Neural progenitor cell (in vitro differentiated cells): ENCODE measurements around the gene HNRNPR. TPM values are rescaled to one million over a fixed set of nuclear protein-coding genes. Genes with fewer than 3 reads are reported as not detected.
A peak's percentile ranks its signal among the peaks of the same experiment; 100 is the strongest.

Experiments used
- DNase-seq: peaks from one replicate; pipeline ENCODE4 v3.0.0-alpha.2; 2016; ENCODE audit warnings: low spot score
- H2AFZ ChIP-seq: fragments of 200-600 bp; sonication (generic); replicated peaks from 2 replicates; pipeline ENCODE4 v1.6.1; 2016; ENCODE audit warnings: antibody characterized with exemption
- H3F3A ChIP-seq: fragments of 200-600 bp; sonication (generic); 2 replicates; pipeline ENCODE4 v1.6.1; 2016; ENCODE audit warnings: antibody characterized with exemption, low read depth
- H3K27ac ChIP-seq: fragments of 200-600 bp; sonication (generic); 2 replicates; pipeline ENCODE4 v1.5.1; 2016; ENCODE audit warnings: mild to moderate bottlenecking
- H3K27me3 ChIP-seq: fragments of 200-600 bp; sonication (generic); 2 replicates; pipeline ENCODE4 v1.6.1; 2016; ENCODE audit warnings: mild to moderate bottlenecking, moderate library complexity
- H3K36me3 ChIP-seq: fragments of 200-600 bp; sonication (generic); 2 replicates; pipeline ENCODE4 v1.5.1; 2016
- H3K4me1 ChIP-seq: fragments of 200-600 bp; sonication (generic); 2 replicates; pipeline ENCODE4 v1.6.1; 2016; ENCODE audit warnings: mixed run types
- H3K4me2 ChIP-seq: fragments of 200-600 bp; sonication (generic); 2 replicates; pipeline ENCODE4 v1.6.1; 2016
- H3K4me3 ChIP-seq: fragments of 200-600 bp; sonication (generic); 2 replicates; pipeline ENCODE4 v1.5.1; 2016
- H3K79me2 ChIP-seq: fragments of 200-600 bp; sonication (generic); 2 replicates; pipeline ENCODE4 v1.6.1; 2016; ENCODE audit warnings: low read depth
- H3K9ac ChIP-seq: fragments of 200-600 bp; sonication (generic); 2 replicates; pipeline ENCODE4 v1.6.1; 2016
- H3K9me3 ChIP-seq: fragments of 200-600 bp; sonication (generic); 2 replicates; pipeline ENCODE4 v1.5.1; 2016; ENCODE audit warnings: low read depth
- H4K20me1 ChIP-seq: fragments of 200-600 bp; sonication (generic); 2 replicates; pipeline ENCODE4 v1.6.1; 2016; ENCODE audit warnings: low read depth
- H3K27ac Mint-ChIP-seq: 3 replicates; pipeline ENCODE4 v1.8.0; 2021; ENCODE audit warnings: mixed read lengths
- H3K27me3 Mint-ChIP-seq: 2 replicates; pipeline ENCODE4 v1.8.0; 2022; ENCODE audit warnings: low read depth, mild to moderate bottlenecking, inconsistent platforms, moderate library complexity, mixed read lengths; ENCODE audit not compliant: insufficient read depth
- H3K36me3 Mint-ChIP-seq: 3 replicates; pipeline ENCODE4 v1.8.0; 2021; ENCODE audit warnings: mixed read lengths
- H3K4me1 Mint-ChIP-seq: 3 replicates; pipeline ENCODE4 v1.8.0; 2021; ENCODE audit warnings: mixed read lengths
- H3K4me3 Mint-ChIP-seq: 3 replicates; pipeline ENCODE4 v1.8.0; 2021; ENCODE audit warnings: mild to moderate bottlenecking, moderate library complexity, mixed read lengths
- H3K9me3 Mint-ChIP-seq: 3 replicates; pipeline ENCODE4 v1.8.0; 2020; ENCODE audit warnings: mixed read lengths
- EZH2 ChIP-seq: fragments of 200-600 bp; sonication (generic); IDR thresholded peaks from 2 replicates; pipeline ENCODE4 v1.6.1; 2017; ENCODE audit warnings: antibody characterized with exemption, mild to moderate bottlenecking, moderate library complexity
- EZH2phosphoT487 ChIP-seq: fragments of 200-600 bp; sonication (generic); IDR thresholded peaks from 2 replicates; pipeline ENCODE4 v1.6.1; 2017; ENCODE audit warnings: antibody characterized with exemption
- total RNA-seq: library from RNA; depleted of rRNA; stranded (reverse); fragments of >200 nt; gene quantifications from 2 replicates; pipeline ENCODE4 v1.2.3, GENCODE V29; 2015; ENCODE audit warnings: low replicate concordance
- TF ChIP-seq, protein P1 (sequence below): fragments of 200-600 bp; sonication (generic); IDR thresholded peaks from 2 replicates; pipeline ENCODE4 v1.5.1; 2017; ENCODE audit warnings: antibody characterized with exemption, mild to moderate bottlenecking

HNRNPR gene
- total RNA-seq, 1 donor from 2014 or later: 317 TPM

DNA sequence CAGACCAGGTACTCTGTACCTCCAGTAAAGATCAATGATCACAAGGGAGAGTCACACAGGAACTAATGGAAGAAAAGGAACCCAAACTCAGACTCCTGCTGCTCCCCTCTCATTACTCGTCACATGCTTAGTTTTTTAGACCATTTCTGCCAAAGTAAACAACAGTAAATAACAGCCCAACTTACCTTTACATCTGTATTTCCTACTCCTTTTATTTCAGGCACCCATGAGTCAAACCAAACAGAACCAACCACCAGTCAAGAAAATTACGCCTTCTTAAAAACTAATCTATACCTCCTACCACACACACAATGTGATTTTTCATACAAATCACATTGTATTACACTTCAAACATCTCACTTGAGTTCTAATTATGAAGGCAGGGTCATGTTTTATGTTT is 65.4 kb downstream of the HNRNPR start:
- DNase-seq: no peak
- Histone ChIP-seq H3K9ac (no peak overlapping the region), H3K4me2 (no peak overlapping the region), H2AFZ (no peak overlapping the region), H3F3A (peaks cover 33% of the 10 kb centered on the region), H3K79me2 (no peaks in the 10 kb centered on the region), H3K27ac (no peak overlapping the region), H3K9me3 (no peaks in the 10 kb centered on the region), H4K20me1 (peaks cover 4% of the 10 kb centered on the region), H3K4me1 (no peaks in the 10 kb centered on the region), H3K27me3 (no peaks in the 10 kb centered on the region), H3K4me3 (no peak overlapping the region), H3K36me3 (peaks cover 13% of the 10 kb centered on the region)
- Mint-ChIP-seq H3K9me3 (no peaks in the 10 kb centered on the region), H3K4me3 (no peak overlapping the region), H3K4me1 (peaks cover 12% of the 10 kb centered on the region), H3K27ac (no peak overlapping the region), H3K27me3 (peaks cover 5% of the 10 kb centered on the region), H3K36me3 (peaks cover 7% of the 10 kb centered on the region)
- TF ChIP-seq EZH2phosphoT487 (no peak), EZH2 (no peak)
- TF ChIP-seq, protein P1, sequence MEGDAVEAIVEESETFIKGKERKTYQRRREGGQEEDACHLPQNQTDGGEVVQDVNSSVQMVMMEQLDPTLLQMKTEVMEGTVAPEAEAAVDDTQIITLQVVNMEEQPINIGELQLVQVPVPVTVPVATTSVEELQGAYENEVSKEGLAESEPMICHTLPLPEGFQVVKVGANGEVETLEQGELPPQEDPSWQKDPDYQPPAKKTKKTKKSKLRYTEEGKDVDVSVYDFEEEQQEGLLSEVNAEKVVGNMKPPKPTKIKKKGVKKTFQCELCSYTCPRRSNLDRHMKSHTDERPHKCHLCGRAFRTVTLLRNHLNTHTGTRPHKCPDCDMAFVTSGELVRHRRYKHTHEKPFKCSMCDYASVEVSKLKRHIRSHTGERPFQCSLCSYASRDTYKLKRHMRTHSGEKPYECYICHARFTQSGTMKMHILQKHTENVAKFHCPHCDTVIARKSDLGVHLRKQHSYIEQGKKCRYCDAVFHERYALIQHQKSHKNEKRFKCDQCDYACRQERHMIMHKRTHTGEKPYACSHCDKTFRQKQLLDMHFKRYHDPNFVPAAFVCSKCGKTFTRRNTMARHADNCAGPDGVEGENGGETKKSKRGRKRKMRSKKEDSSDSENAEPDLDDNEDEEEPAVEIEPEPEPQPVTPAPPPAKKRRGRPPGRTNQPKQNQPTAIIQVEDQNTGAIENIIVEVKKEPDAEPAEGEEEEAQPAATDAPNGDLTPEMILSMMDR: no peak

DNA sequence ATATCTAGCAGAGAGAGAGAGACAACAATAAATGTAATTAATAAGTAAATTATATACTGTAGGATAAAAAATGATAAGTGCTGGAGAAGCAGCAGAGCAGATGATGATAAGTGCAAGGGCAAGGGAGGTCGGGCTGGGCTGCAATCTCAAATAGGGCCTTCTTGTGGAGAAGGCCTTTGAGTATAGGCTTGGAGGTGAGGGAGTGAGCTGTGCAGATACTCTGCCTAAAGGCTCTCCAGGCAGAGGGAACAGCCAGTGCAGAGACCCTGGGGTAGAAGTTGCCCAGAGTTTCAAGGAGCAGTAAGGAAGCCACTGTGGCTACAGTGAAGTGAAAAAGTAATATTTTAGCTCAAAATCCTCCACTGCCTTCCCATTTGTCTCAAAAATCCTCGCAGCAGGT is 67.6 kb downstream of the HNRNPR start:
- no peak overlapping the region for H3K4me2 ChIP-seq
- no peaks in the 10 kb centered on the region for H3K27me3 ChIP-seq
- H3K36me3 Mint-ChIP-seq: peaks cover 5% of the 10 kb centered on the region
- peaks cover 4% of the 10 kb centered on the region for H4K20me1 ChIP-seq
- H3K4me1 Mint-ChIP-seq: peaks cover 12% of the 10 kb centered on the region
- H3K9me3 Mint-ChIP-seq: no peaks in the 10 kb centered on the region
- TF ChIP-seq EZH2: no peak
- TF ChIP-seq, protein P1: no peak
- no peak for TF ChIP-seq EZH2phosphoT487
- H3K4me3 Mint-ChIP-seq: no peak overlapping the region
- no peaks in the 10 kb centered on the region for H3K79me2 ChIP-seq
- no peak overlapping the region for H3K9ac ChIP-seq
- DNase-seq: no peak
- H3K36me3 ChIP-seq: peaks cover 2% of the 10 kb centered on the region
- H3K9me3 ChIP-seq: no peaks in the 10 kb centered on the region
- H3K27ac Mint-ChIP-seq: peak overlapping the region; percentile 93
- peaks cover 28% of the 10 kb centered on the region for H3F3A ChIP-seq
- H3K27ac ChIP-seq: no peak overlapping the region
- peaks cover 7% of the 10 kb centered on the region for H3K27me3 Mint-ChIP-seq
- no peak overlapping the region for H3K4me3 ChIP-seq
- no peaks in the 10 kb centered on the region for H3K4me1 ChIP-seq
- H2AFZ ChIP-seq: no peak overlapping the region

DNA sequence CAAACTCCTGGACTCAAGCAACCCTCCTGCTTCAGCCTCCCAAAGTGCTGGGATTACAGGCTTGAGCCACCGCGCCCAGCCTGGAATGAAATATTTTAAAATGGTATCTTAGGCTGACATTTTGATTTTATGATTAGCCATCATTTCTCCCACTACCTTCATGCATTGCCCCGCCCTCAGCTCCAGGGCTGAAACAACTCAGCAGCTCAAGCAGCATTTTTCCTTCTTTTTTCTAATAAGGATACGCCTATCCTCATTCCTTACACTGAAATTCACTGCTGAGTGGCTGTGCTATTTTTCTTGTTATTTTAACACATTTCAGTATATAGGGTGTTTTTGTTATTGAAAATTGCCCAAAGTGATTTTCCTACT is 70.0 kb downstream of the HNRNPR start:
- Mint-ChIP-seq H3K27ac (no peak overlapping the region), H3K4me1 (peaks cover 12% of the 10 kb centered on the region), H3K4me3 (no peak overlapping the region), H3K9me3 (no peaks in the 10 kb centered on the region), H3K27me3 (peaks cover 10% of the 10 kb centered on the region), H3K36me3 (no peaks in the 10 kb centered on the region)
- DNase-seq: no peak
- Histone ChIP-seq H3K27me3 (no peaks in the 10 kb centered on the region), H3K4me2 (no peak overlapping the region), H4K20me1 (no peaks in the 10 kb centered on the region), H3K9me3 (no peaks in the 10 kb centered on the region), H3K9ac (no peak overlapping the region), H3K27ac (no peak overlapping the region), H2AFZ (no peak overlapping the region), H3K4me1 (no peaks in the 10 kb centered on the region), H3F3A (peaks cover 23% of the 10 kb centered on the region), H3K4me3 (no peak overlapping the region), H3K79me2 (no peaks in the 10 kb centered on the region), H3K36me3 (no peaks in the 10 kb centered on the region)
- TF ChIP-seq, protein P1: no peak
- TF ChIP-seq EZH2phosphoT487: no peak
- TF ChIP-seq EZH2: no peak
